Endothelial cell (in vitro differentiated cells): ENCODE results near the gene CMIP. TPM values are rescaled to one million over a fixed set of nuclear protein-coding genes. Genes with fewer than 3 reads are reported as not detected.

ENCODE experiments used
- DNase-seq: peaks from one replicate; pipeline ENCODE4 v3.0.0; 2021; ENCODE audit warnings: low spot score
- H3K27ac Mint-ChIP-seq: one replicate; pipeline ENCODE4 v1.8.0; 2021; ENCODE audit warnings: mixed read lengths, inconsistent platforms; ENCODE audit not compliant: unreplicated experiment
- H3K27me3 Mint-ChIP-seq: one replicate; pipeline ENCODE4 v1.8.0; 2021; ENCODE audit warnings: mild to moderate bottlenecking, moderate library complexity, mixed read lengths, inconsistent platforms; ENCODE audit not compliant: unreplicated experiment
- H3K36me3 Mint-ChIP-seq: one replicate; pipeline ENCODE4 v1.8.0; 2021; ENCODE audit warnings: mild to moderate bottlenecking, low read depth, mixed read lengths, inconsistent platforms; ENCODE audit not compliant: unreplicated experiment
- H3K4me1 Mint-ChIP-seq: one replicate; pipeline ENCODE4 v1.8.0; 2021; ENCODE audit warnings: mild to moderate bottlenecking, mixed read lengths, inconsistent platforms; ENCODE audit not compliant: unreplicated experiment
- H3K4me3 Mint-ChIP-seq: one replicate; pipeline ENCODE4 v1.8.0; 2021; ENCODE audit warnings: mild to moderate bottlenecking, mixed read lengths, inconsistent platforms; ENCODE audit not compliant: unreplicated experiment
- H3K9me3 Mint-ChIP-seq: one replicate; pipeline ENCODE4 v1.8.0; 2021; ENCODE audit warnings: mixed read lengths, inconsistent platforms; ENCODE audit not compliant: unreplicated experiment
- total RNA-seq: library from RNA; stranded (reverse); fragmentation: NEBNext Ultra II Directional; extraction: Animal tissue kit (Norgen Biotek cat#: 25700); gene quantifications from one replicate; pipeline ENCODE4 v1.2.1, GENCODE V29; 2021; ENCODE audit not compliant: unreplicated experiment
- TF ChIP-seq, protein P1 (sequence below): fragments of 200-600 bp; sonication (generic); IDR thresholded peaks from one replicate; pipeline ENCODE4 v1.5.0; 2021; ENCODE audit warnings: antibody characterized with exemption; ENCODE audit not compliant: unreplicated experiment

The CMIP gene
- total RNA-seq, 1 donor from 2014 or later, result 98.9 TPM

- H3K36me3 Mint-ChIP-seq, result peaks cover 50% of the 10 kb centered on the region
Observed at GRCh38 chr16:81702506-81702905, 257.9 kb downstream of the CMIP start.

GRCh38 chr16:81703177-81704155 is 258.9 kb downstream of the CMIP start:
- Mint-ChIP-seq H3K36me3 (peaks cover 51% of the 10 kb centered on the region), H3K9me3 (no peaks in the 10 kb centered on the region), H3K27ac (peak overlapping the region; percentile 82), H3K27me3 (peaks cover 23% of the 10 kb centered on the region), H3K4me1 (peaks cover 12% of the 10 kb centered on the region), H3K4me3 (peak overlapping the region; percentile 65)
- TF ChIP-seq, protein P1, sequence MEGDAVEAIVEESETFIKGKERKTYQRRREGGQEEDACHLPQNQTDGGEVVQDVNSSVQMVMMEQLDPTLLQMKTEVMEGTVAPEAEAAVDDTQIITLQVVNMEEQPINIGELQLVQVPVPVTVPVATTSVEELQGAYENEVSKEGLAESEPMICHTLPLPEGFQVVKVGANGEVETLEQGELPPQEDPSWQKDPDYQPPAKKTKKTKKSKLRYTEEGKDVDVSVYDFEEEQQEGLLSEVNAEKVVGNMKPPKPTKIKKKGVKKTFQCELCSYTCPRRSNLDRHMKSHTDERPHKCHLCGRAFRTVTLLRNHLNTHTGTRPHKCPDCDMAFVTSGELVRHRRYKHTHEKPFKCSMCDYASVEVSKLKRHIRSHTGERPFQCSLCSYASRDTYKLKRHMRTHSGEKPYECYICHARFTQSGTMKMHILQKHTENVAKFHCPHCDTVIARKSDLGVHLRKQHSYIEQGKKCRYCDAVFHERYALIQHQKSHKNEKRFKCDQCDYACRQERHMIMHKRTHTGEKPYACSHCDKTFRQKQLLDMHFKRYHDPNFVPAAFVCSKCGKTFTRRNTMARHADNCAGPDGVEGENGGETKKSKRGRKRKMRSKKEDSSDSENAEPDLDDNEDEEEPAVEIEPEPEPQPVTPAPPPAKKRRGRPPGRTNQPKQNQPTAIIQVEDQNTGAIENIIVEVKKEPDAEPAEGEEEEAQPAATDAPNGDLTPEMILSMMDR, result no peak
- no peak for DNase-seq

More at GRCh38 chr16:81702506-81702905, 257.9 kb downstream of the CMIP start:
- Mint-ChIP-seq H3K9me3 (no peaks in the 10 kb centered on the region), H3K27me3 (peaks cover 22% of the 10 kb centered on the region), H3K27ac (peak overlapping the region; percentile 30), H3K4me3 (peak overlapping the region; percentile 56), H3K4me1 (peaks cover 12% of the 10 kb centered on the region)
- no peak for DNase-seq
- TF ChIP-seq, protein P1, result no peak

GRCh38 chr16:81705261-81705660 is 260.7 kb downstream of the CMIP start:
- Mint-ChIP-seq H3K27me3 (peaks cover 23% of the 10 kb centered on the region), H3K27ac (no peak overlapping the region), H3K36me3 (peaks cover 55% of the 10 kb centered on the region)

GRCh38 chr16:81706327-81707295 is 262.0 kb downstream of the CMIP start:
- Mint-ChIP-seq H3K27ac (peak overlapping the region; percentile 36), H3K9me3 (no peaks in the 10 kb centered on the region), H3K27me3 (peaks cover 21% of the 10 kb centered on the region), H3K36me3 (peaks cover 47% of the 10 kb centered on the region), H3K4me3 (peak overlapping the region; percentile 39), H3K4me1 (peaks cover 12% of the 10 kb centered on the region)
- TF ChIP-seq, protein P1, result no peak
- DNase-seq, result no peak

More at GRCh38 chr16:81705261-81705660, 260.7 kb downstream of the CMIP start:
- TF ChIP-seq, protein P1, result no peak
- Mint-ChIP-seq H3K4me3 (no peak overlapping the region), H3K9me3 (no peaks in the 10 kb centered on the region), H3K4me1 (peaks cover 12% of the 10 kb centered on the region)
- no peak for DNase-seq
